DND-41 (cell line): ENCODE results near the gene PIEZO1.

Source experiments
- CTCF ChIP-seq: IDR thresholded peaks from 2 replicates; pipeline ENCODE4 v1.5.1; 2012; ENCODE audit warnings: borderline replicate concordance, low read length, moderate library complexity, mild to moderate bottlenecking; ENCODE audit not compliant: poor library complexity, severe bottlenecking; ENCODE audit errors: extremely low read depth
- EZH2 ChIP-seq: IDR thresholded peaks from 3 replicates; pipeline ENCODE4 v1.6.1; 2012; ENCODE audit warnings: borderline replicate concordance, low read depth, mild to moderate bottlenecking, moderate library complexity, low read length, inconsistent platforms; ENCODE audit not compliant: severe bottlenecking

GRCh38 chr16:88782454-88783390 is 2.3 kb downstream of the PIEZO1 start:
- TF ChIP-seq EZH2, result no peak
- TF ChIP-seq CTCF, result no peak
